A204.1 (cell line): ENCODE data around the gene GIMAP5.

Experiments
- FAIRE-seq: peaks from 2 replicates; lab custom pipeline; 2012; peaks lifted over from hg19 to GRCh38; lab: Jason Lieb, UNC

Gene GIMAP5

GRCh38 chr7:150735596-150736358 is 1.4 kb upstream of the GIMAP5 start:
- no peak for FAIRE-seq

- FAIRE-seq, result no peak
Observed at GRCh38 chr7:150736864-150737263, 354 bp upstream of the GIMAP5 start.

- no peak for FAIRE-seq
Observed at GRCh38 chr7:150738092-150738491, 874 bp downstream of the GIMAP5 start.

GRCh38 chr7:150738591-150739001 is 1.4 kb downstream of the GIMAP5 start:
- no peak for FAIRE-seq

GRCh38 chr7:150739033-150739432 is 1.8 kb downstream of the GIMAP5 start:
- no peak for FAIRE-seq

GRCh38 chr7:150740053-150740452 is 2.8 kb downstream of the GIMAP5 start:
- FAIRE-seq, result no peak

GRCh38 chr7:150742286-150742968 is 5.2 kb downstream of the GIMAP5 start:
- FAIRE-seq, result no peak

GRCh38 chr7:150744041-150744656 is 6.9 kb downstream of the GIMAP5 start:
- FAIRE-seq, result no peak

GRCh38 chr7:150745086-150745485 is 7.9 kb downstream of the GIMAP5 start:
- no peak for FAIRE-seq

GRCh38 chr7:150745876-150746275 is 8.7 kb downstream of the GIMAP5 start:
- FAIRE-seq, result no peak

- FAIRE-seq, result no peak
Observed at GRCh38 chr7:150746921-150747320, 9.7 kb downstream of the GIMAP5 start.

GRCh38 chr7:150748376-150748775 is 11.2 kb downstream of the GIMAP5 start:
- no peak for FAIRE-seq

- no peak for FAIRE-seq
Observed at GRCh38 chr7:150751702-150752101, 14.5 kb downstream of the GIMAP5 start.

- FAIRE-seq, result no peak
Observed at GRCh38 chr7:150753239-150753638, 16.0 kb downstream of the GIMAP5 start.

- no peak for FAIRE-seq
Observed at GRCh38 chr7:150753826-150754603, 16.8 kb downstream of the GIMAP5 start.

- FAIRE-seq, result no peak
Observed at GRCh38 chr7:150754951-150755350, 17.7 kb downstream of the GIMAP5 start.

- FAIRE-seq, result no peak
Observed at GRCh38 chr7:150755473-150756099, 18.4 kb downstream of the GIMAP5 start.

GRCh38 chr7:150756166-150756565 is 18.9 kb downstream of the GIMAP5 start:
- FAIRE-seq, result no peak

- FAIRE-seq, result peak; percentile 55
Observed at GRCh38 chr7:150756858-150757257, 19.6 kb downstream of the GIMAP5 start.

- FAIRE-seq, result peak; percentile 16
Observed at GRCh38 chr7:150759479-150759878, 22.3 kb downstream of the GIMAP5 start.

- no peak for FAIRE-seq
Observed at GRCh38 chr7:150766334-150766709, 29.1 kb downstream of the GIMAP5 start.

- no peak for FAIRE-seq
Observed at GRCh38 chr7:150769768-150770167, 32.5 kb downstream of the GIMAP5 start.
